GM13977 (cell line): ENCODE measurements around the gene RNF126.

Experiments used
- DNase-seq: peaks from one replicate; pipeline ENCODE4 v3.0.0; 2012; ENCODE audit warnings: low spot score
- CTCF ChIP-seq: IDR thresholded peaks from 2 replicates; pipeline ENCODE4 v1.5.1; 2012; ENCODE audit warnings: mild to moderate bottlenecking, control low read depth; ENCODE audit not compliant: insufficient read depth; ENCODE audit errors: extremely low read depth, missing control alignments
- in situ Hi-C: fragments of 300-500 bp; cut with MboI; formaldehyde crosslinking; loops from one replicate; pipeline ENCODE4 v1.12.0; 2022; ENCODE audit warnings: low sequenced_read_pairs, low pct_unique_long_range_greater_than_20kb, mixed read lengths, inconsistent platforms; ENCODE audit not compliant: unreplicated experiment

Gene RNF126

DNA sequence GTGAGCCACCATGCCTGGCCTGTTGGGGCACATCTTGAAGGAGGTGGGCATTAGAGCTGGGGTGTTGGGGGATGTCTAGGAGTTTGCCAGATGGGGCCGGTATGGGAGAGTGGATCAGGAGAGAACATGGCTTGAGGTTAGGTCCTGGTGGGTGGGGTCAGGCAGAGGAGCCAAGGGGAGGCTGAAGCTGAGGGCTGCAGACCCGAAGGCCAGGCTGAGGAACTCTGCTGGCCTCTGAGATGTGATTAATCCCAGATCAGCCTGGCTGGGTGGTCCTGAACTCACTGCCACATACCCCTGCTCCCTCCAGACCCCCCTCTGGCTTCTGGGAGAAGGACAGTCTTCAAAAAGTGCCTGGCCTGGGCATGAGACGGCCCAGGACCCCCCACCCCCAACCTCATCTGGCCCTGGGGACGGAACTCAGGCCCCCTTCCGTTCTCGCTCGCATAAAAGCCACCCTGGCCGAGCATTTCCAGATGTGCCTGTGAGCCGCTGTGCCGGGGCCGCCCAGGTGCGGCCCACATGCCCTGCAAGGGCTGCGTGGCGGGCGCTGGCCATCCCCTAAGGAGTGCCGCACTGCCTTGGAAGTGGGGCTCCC, 15.9 kb upstream of the RNF126 start:
- in situ Hi-C loops = no loop called here
- no peak for DNase-seq
- no peak for TF ChIP-seq CTCF

DNA sequence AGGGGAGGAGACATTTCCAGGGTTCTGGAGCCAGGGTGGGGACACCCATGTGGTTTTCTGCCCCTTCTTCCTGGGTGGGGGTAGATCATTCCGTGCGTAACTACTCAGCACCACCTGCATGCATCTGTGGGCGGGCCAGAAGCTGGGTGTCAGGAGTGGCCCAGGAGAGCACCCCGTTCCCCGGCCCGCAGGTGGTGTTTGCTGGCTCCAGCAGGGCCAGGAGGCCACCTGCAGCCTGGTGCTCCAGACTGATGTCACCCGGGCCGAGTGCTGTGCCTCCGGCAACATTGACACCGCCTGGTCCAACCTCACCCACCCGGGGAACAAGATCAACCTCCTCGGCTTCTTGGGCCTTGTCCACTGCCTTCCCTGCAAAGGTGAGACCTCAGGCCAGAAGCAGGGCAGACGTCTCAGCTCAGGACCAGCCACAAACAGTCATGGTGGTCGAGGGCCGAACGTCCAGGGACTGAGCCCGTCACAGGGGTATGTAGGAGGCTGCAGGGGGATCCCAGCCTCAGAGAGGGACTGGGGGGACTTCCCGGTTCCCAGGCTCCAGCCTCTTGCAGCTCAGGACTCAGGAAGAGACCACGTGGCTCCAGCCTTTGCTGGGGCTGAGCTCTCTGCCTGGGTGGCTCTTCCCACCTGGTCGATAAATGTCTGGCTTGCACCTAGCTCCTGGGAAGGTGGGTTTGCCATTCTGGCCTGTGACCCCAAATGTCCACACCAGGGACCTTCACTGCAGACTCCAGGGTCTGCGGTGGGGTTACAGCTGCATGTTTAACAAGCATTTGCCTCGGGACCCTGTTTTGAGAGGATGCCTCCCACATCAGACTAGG, 14.8 kb upstream of the RNF126 start:
- in situ Hi-C loops = no loop called here
- no peak for DNase-seq
- no peak for TF ChIP-seq CTCF

DNA sequence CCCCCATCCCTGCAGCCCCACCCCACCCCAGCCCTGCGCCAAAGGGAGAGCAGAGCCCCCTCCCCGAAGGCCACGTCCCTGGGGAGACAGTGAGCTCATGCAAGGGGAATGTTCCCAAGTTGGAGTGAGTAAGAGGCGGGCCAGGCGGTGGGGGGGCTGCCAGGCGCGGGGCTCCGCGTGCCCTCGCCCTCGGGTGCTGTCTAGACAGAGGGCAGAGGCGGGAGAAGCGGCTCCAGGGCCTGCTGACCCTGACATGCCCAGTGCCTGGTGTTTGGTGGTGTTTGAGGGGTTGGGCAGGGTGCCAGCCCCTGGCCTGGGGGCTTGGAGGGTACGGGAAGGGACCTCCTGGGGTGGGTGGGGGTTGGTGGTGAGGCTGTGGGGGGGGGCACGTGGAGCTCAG, 14.2 kb upstream of the RNF126 start:
- TF ChIP-seq CTCF = no peak
- no peak for DNase-seq

DNA sequence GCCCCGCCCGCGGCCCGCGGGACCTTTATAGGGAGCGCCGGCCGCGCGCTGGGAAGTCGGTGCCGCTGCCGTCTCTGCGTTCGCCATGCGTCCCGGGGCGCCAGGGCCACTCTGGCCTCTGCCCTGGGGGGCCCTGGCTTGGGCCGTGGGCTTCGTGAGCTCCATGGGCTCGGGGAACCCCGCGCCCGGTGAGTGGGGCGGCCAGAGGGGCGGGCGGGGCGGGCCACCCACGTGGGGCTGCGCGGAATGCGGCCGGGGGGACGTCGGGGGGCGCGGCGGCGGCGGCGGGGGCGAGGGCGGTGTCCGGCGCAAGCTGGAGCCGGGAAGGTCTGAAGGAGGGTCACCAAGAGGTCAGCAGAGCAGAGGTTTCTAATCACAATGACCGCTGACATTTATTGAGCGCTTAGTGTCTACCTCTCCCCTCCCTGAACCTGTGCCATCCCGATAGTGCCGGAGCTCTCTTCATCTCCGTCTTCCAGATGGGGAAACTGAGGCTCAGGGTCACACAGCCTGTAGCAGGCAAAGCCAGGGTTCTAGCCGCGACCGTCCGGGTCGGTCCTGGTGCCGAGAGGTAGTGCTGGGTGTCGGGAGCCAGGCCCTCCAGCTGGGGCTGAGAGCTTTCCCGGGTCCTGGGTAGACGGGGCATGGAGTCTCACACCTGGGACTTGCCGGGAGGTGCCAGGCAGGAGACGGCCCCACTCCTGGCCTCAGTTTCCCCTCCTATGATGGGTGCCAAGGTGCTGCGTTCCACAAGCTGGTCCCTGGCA, 13.5 kb upstream of the RNF126 start, which contains the start of gene FSTL3:
FSTL3 (plus strand) TSS at position 54 of the 767 bp plus-strand sequence; CDS start at position 86, 32 bp downstream.
- in situ Hi-C loops = no loop called here
- no peak for TF ChIP-seq CTCF
- no peak for DNase-seq

More for the DNA sequence above, 14.2 kb upstream of the RNF126 start:
- in situ Hi-C loops = no loop called here

- in situ Hi-C loops = no loop called here
- no peak for DNase-seq
- no peak for TF ChIP-seq CTCF
Measured at GRCh38 chr19:676007-676338, 13.0 kb upstream of the RNF126 start.

GRCh38 chr19:674282-675151, 11.5 kb upstream of the RNF126 start:
- TF ChIP-seq CTCF = no peak
- in situ Hi-C loops = no loop called here
- DNase-seq = no peak
